D721Med (cell line): Measurements from ENCODE around the gene HCRTR1.

ENCODE experiments used
- DNase-seq: peaks from one replicate; pipeline ENCODE4 v3.0.0; 2011; ENCODE audit warnings: low spot score; ENCODE audit not compliant: insufficient read length
- FAIRE-seq: peaks from 2 replicates; lab custom pipeline; 2011; peaks lifted over from hg19 to GRCh38; lab: Jason Lieb, UNC
- CTCF ChIP-seq: IDR thresholded peaks from 2 replicates; pipeline ENCODE4 v1.5.1; 2012; ENCODE audit warnings: mild to moderate bottlenecking, control low read depth; ENCODE audit not compliant: insufficient read depth; ENCODE audit errors: missing control alignments

HCRTR1 gene

GRCh38 chr1:31576743-31577455 is 40.6 kb upstream of the HCRTR1 start:
- no peak for DNase-seq
- TF ChIP-seq CTCF, result no peak
- no peak for FAIRE-seq

- no peak for TF ChIP-seq CTCF
- FAIRE-seq (no peak), DNase-seq (no peak)
Observed at GRCh38 chr1:31577515-31578192, 39.8 kb upstream of the HCRTR1 start.

- FAIRE-seq (no peak), DNase-seq (no peak)
- no peak for TF ChIP-seq CTCF
Observed at GRCh38 chr1:31579374-31579773, 38.1 kb upstream of the HCRTR1 start.

GRCh38 chr1:31580513-31580870 is 37.0 kb upstream of the HCRTR1 start:
- no peak for FAIRE-seq
- TF ChIP-seq CTCF, result no peak
- DNase-seq, result no peak

- no peak for FAIRE-seq
- no peak for DNase-seq
- no peak for TF ChIP-seq CTCF
Observed at GRCh38 chr1:31580891-31581603, 36.4 kb upstream of the HCRTR1 start.

GRCh38 chr1:31581821-31582810 is 35.4 kb upstream of the HCRTR1 start:
- no peak for TF ChIP-seq CTCF
- FAIRE-seq (no peak), DNase-seq (no peak)
